GM19099 (cell line): Measurements from ENCODE around the gene KRTAP16-1.
"Not testable (repeated sequence)": the region's sequence is repeated elsewhere in the genome, so short reads cannot be mapped to it uniquely, and the experiment has no call there.

Experiments used
- POLR2A ChIP-seq: IDR thresholded peaks from 3 replicates; pipeline ENCODE4 v1.6.1; 2011; ENCODE audit warnings: low read depth; ENCODE audit not compliant: insufficient read length; ENCODE audit errors: extremely low read depth

Gene KRTAP16-1, protein sequence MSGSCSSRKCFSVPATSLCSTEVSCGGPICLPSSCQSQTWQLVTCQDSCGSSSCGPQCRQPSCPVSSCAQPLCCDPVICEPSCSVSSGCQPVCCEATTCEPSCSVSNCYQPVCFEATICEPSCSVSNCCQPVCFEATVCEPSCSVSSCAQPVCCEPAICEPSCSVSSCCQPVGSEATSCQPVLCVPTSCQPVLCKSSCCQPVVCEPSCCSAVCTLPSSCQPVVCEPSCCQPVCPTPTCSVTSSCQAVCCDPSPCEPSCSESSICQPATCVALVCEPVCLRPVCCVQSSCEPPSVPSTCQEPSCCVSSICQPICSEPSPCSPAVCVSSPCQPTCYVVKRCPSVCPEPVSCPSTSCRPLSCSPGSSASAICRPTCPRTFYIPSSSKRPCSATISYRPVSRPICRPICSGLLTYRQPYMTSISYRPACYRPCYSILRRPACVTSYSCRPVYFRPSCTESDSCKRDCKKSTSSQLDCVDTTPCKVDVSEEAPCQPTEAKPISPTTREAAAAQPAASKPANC

DNA sequence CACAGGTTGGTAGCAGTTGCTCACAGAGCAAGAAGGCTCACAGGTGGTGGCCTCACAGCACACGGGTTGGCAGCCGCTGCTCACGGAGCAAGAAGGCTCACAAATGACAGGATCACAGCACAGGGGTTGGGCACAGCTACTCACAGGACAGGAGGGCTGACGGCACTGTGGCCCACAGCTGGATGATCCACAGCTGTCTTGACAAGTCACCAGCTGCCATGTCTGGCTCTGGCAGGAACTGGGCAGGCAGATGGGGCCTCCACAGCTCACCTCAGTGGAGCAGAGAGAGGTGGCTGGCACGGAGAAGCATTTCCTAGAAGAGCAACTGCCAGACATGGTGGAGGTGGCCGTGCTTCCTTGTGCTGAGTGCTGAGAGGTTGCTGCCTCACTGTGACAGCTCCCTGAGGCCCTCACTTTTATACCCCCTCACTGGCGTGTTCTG, at the start of gene KRTAP16-1:
KRTAP16-1 (minus strand) TSS at position 392 of the 442 bp plus-strand sequence; CDS start at position 336, 56 bp downstream.
- no peak for TF ChIP-seq POLR2A

DNA sequence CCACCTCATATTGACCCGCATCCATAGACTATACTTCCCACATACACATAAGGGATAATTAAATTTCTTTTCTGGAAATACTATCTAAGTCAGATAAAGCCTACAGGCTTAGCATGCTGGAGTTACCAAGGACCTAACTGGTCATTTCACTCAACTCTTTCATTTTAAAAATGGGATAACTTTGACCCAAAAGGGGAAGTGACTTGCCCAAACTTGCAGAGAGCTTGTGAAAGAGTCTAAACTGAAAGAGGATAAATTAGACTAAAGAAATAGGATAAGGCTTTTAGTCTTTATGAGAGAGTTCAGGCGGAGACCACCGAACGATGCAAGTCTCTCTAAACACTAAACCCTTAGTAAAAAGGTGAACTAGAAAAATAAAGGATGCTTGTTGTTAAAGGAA, 45.4 kb upstream of the KRTAP16-1 start:
- TF ChIP-seq POLR2A, result no peak

DNA sequence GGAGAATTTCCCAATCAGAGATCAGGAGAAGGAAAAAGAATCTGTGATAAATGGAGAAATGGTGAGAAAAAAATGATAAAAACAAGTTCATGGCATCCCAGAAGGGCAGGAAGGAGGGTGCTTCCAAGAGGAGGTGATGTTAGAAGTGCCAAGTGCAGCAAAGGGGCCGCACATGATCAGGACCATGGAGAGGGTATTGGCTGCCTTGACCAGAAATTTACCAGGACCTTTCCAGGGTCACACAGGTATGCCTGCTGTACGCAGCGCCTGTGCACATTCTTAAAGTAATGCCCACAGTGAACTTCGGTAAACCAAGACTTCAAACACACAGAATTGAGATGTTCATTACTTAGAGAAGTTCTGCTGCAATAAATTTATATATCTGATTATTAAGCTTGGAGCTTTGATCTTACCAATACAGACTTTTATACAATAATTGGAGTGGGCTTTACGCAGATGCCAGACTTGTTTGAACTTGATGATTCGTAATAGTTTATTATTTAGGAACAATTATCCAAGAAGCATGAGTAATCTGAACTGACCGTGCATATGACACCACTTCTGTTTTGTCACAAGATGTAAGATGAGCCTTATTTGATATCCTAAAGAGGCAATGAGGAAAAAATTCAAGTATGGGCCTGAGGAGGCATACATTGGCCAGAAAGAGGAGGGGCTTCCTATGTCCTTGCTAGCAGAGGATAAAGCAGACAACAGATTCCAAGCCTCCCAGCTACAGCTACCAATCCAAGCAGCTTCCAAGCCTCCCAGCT, 43.7 kb upstream of the KRTAP16-1 start:
- no peak for TF ChIP-seq POLR2A

DNA sequence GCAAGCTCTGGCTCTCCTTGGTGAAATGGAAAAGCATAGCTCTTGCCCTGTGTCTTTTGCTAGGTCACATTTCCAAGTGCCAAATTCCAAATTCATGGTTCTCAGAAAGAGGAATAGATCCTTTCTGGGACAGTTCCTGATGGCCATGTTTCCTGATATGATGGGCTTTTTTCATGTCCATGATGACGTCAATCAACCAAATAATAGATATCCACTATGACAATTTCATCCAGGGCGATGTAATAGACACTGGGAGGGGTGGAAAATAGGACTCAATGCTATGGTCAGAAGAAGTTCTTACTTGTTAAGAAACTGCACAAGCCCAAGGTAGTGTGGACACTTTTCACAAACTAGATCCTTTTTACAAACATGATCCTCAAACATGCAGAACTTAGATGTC, 42.1 kb upstream of the KRTAP16-1 start:
- TF ChIP-seq POLR2A, result no peak

DNA sequence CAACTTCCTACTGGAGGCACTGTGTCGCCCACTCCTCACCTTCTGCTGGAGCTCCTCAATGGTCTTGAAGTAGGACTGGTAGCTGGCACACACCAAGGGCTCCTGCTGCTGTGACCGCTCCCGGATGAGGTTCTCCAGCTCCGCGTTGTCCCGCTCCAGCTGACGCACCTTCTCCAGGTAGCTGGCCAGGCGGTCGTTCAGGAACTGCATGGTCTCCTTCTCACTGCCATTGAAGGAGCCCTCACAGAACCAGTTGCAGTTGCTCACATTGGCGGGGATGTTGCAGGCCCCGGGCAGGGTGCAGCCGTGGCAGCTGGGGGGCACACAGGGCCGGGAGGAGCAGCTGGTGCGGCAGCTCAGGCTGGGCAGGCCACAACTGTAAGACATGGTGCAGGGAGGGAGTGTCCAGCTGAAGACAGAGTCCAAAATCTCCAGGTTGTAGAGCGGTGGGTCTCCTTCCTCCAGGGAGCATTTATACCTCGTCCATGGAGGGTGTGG, 41.3 kb upstream of the KRTAP16-1 start, which contains the start of gene KRT33A:
KRT33A (minus strand) TSS at position 448 of the 498 bp plus-strand sequence; CDS start at position 387, 61 bp downstream.
- not testable (repeated sequence) for TF ChIP-seq POLR2A

DNA sequence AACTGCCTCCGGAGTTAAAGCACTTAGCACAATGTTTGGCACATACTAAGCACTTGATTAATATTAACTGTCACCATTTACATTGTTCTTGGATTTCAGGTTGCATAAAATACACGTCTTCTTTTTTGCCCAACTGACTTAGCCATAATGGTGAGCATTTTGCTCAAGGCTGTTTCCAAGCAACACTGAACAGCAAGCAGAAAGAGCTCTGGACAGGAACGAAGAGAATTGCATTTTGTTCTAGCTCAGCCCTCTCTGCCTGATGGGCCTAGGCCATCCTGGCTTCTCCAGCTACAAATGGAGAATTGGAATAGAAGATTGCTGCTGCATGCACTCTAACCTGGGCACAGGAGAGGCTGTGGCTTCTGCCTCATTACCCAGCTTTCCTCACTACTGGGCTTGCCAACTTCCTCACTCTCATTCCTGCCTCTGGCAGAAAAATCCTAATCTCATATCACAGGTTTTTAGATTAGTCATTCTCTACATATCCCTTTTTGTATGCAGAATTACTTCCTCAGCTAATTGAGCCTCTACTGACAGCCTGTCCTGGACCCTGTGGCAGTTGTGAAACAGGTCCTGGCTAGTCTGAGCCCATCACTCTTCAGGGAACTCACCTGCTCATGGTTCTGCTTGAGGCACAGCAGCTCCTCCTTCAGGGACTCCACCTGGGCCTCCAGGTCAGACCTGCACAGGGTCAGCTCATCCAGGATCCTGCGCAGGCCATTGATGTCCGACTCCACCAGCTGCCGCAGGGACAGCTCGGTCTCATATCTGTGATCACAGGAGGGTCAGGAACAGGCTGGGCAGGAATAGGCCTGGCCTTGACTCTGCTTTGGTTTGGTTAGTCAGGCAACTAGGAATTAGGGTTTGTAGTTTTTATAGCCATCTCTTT, 39.0 kb upstream of the KRTAP16-1 start:
- no peak for TF ChIP-seq POLR2A

DNA sequence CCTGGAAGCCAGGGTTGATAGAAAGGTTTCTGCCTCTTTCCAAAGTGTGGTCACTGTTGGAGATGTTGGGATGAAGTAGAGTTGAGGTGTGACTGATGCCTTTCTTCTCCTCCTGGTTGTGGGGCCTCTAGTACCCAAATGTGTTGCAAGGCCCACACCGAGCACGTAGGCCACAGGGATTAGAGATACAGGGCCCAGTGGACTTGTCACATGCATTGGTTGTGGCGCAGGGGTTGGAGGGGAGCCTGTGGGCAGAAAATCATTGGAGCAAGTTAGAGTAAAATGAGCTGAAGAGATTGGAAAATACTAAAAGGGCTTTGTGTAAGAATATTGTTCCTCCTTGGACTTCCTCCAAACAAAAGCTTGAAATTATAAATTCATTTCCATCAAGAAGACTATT, 36.9 kb upstream of the KRTAP16-1 start:
- TF ChIP-seq POLR2A, result no peak

DNA sequence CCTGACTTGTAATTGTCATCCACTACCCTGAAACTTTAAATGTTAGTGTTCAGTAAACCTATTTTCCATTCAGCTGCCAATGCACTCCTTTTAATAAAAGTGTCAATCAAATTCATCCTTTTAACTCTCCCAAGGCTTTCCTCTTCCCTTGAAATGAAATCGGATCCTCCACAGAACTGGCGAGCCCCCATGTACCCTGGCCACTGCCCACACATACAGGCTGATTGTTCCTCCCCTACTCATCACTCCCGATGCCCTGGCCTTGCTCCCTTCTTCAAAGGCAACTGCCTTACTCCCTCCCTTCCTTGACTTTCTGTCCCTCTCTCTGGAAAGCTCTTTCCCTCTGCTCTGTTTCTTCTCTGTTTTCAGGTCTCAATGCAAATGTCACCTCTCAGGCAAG, 33.9 kb upstream of the KRTAP16-1 start:
- no peak for TF ChIP-seq POLR2A

DNA sequence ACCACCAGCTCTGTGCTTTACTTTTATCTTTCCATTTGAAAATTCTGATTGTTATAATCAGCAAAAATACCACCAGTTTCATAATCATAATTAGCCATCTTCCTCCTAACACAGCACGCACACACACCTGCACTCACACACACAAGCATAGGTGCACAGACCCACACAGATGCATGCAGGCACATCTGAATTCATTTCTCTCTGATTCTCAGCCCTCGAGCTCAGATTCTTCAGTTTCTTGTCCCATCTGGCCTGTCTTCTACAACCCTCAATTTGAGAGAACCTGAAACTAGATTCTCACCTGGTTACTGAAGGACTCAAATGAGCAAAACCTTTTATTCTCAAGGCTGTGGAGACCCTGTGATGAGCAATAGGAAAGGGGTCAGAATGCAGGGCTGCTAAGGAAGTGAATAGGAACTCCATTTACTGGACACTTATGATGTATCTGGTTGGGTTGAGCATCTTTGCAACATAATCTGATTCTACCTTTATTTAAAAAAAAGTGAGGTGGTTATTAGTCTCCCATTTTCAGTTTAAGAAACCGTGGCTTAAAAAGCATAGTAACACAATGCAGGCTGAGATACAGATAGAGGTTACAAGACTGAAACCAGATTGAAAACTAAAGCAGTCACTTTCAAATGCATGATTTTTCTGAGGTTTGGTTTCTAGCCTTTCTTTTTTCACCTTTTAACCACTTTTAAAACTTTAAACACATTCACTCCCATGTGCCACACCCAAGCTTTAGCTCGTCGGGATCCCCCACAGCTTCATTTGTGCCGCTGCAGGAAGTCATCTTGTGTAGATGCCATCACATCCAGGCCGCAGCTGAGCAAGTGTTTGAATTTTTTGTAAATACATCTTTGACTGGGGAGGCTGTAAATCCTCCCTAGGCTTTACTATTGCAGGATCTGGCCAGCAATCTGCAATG, 32.1 kb upstream of the KRTAP16-1 start:
- TF ChIP-seq POLR2A, result no peak

DNA sequence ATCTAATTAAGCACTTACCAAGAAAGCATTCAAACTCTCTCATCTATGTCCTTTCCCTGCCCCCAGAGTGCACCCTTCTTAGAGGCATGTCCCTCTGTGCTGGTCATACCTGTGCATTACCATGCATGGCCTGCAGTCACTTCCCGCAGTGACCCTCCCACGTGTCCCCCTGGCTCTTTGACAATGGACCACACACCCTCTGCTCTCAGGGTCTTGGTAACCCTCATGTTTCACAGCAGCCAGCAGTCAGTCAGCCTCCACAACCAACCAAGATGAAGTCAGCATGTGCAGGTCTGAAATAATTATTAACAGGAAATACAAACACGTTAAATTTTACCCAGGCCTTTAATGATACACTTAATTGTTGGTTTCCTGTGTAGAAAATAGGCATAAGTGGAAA, 31.4 kb upstream of the KRTAP16-1 start:
- no peak for TF ChIP-seq POLR2A

DNA sequence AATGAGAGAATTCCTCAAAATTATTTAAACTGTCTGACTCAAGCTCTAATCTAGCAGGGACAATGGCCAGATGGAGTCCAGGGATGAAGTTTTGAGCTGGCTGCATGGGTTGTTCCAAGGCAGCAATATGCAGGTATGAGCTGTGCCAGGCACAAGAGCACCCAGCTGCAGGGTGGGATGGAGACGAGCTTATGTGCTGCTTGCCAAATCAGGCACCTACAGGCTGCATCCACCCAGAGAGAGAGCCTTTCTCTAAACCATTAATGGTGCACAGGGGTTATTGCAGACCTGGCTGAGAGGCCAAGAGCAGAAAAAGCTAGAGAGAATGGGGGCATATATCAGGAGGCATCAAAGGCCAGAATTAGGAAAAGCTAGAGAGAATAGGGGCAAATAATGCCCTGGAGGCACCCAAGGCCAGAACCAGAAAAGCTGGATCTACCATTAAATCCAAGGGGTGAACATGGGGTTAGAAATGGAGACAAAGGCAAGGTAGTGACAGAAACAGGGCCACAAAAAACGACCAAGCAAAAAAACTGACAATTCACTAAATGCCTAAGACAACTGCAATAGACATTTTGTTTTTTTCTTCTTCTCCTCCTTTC, 30.6 kb upstream of the KRTAP16-1 start:
- TF ChIP-seq POLR2A, result no peak

DNA sequence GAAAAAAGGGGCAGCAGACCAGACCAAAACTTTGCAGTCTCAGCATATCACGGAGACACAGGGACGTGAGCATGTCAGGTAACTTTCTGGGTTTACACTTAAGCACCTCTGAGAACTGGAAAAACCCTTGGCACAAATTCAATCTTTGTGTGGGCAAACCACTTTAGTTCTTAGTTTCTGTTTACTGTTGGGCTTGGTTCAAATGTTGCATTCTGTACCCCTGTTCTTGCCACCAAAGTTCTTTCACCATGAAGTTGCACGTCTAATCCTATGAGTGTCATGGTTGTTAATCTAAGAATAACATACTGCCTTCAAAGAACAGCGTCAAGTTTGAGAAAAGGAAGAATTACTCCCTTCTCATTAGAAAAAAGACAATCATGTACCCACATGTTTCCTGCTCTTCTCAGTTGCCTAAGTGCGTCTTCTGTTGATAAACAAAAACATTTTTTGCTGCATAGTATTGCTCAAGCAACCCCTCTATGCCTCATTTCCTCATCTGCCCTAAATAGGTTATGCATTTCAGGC, 29.9 kb upstream of the KRTAP16-1 start:
- TF ChIP-seq POLR2A, result no peak

DNA sequence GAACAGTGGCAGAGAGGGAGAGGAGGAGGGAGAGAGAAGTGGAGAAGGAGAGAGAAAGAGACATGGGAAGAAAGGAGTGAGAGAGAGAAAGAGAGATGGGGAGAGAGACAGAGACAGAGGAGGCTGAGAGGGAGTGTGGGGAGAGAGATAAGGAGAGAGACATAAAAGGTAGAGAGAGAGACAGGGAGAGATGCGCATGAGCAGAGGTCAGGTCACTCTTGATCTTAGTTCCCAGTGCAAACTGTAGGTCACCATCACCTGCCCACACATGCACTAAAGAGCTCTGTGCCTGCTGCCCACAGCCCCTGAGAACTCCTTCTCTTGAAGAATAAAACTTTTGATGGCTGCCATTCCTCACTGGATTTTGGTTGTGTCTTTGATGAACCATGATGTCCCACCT, 26.6 kb upstream of the KRTAP16-1 start:
- TF ChIP-seq POLR2A, result no peak
